Measurements from ENCODE around the gene OS9.
"Not testable (repeated sequence)": the region's sequence is repeated elsewhere in the genome, so short reads cannot be mapped to it uniquely, and the experiment has no call there.

The OS9 gene, protein sequence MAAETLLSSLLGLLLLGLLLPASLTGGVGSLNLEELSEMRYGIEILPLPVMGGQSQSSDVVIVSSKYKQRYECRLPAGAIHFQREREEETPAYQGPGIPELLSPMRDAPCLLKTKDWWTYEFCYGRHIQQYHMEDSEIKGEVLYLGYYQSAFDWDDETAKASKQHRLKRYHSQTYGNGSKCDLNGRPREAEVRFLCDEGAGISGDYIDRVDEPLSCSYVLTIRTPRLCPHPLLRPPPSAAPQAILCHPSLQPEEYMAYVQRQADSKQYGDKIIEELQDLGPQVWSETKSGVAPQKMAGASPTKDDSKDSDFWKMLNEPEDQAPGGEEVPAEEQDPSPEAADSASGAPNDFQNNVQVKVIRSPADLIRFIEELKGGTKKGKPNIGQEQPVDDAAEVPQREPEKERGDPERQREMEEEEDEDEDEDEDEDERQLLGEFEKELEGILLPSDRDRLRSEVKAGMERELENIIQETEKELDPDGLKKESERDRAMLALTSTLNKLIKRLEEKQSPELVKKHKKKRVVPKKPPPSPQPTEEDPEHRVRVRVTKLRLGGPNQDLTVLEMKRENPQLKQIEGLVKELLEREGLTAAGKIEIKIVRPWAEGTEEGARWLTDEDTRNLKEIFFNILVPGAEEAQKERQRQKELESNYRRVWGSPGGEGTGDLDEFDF

DNA sequence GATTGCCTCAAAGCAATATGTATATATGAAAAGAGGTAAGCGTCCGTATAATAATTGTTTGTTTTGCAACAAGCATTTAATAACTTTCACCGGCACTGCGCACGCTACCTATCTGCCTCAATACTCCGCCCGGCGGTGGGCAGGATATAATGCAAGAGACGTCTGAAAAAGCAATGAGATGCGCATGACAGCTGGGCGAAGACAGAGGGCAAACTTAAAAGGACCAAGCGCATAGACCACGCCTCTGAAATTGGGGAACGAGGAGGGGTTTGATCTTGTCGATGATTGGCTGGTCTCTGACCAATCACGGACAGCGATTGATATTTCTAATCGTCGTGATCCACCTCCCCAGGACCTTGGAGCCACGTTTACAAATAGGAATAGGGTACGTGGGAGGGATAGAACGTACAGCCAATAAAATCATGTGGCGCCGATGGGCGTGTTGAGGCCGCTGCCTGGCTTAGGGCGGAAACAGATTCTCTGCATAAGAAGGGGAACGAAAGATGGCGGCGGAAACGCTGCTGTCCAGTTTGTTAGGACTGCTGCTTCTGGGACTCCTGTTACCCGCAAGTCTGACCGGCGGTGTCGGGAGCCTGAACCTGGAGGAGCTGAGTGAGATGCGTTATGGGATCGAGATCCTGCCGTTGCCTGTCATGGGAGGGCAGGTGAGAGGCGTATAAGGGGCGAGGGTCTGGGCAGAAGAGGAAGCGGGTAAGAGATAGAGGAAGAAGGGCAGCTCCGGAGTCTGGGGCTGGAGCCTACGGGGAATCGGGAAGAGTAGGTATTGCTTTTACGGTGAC is at the start of gene OS9:
Gene OS9, plus strand, starts transcription at position 474 of the 800 bp plus-strand sequence. Its CDS starts 30 bp downstream, at position 504.
- peak; percentile 100 for DNase-seq (ENCODE audit: low spot score)

DNA sequence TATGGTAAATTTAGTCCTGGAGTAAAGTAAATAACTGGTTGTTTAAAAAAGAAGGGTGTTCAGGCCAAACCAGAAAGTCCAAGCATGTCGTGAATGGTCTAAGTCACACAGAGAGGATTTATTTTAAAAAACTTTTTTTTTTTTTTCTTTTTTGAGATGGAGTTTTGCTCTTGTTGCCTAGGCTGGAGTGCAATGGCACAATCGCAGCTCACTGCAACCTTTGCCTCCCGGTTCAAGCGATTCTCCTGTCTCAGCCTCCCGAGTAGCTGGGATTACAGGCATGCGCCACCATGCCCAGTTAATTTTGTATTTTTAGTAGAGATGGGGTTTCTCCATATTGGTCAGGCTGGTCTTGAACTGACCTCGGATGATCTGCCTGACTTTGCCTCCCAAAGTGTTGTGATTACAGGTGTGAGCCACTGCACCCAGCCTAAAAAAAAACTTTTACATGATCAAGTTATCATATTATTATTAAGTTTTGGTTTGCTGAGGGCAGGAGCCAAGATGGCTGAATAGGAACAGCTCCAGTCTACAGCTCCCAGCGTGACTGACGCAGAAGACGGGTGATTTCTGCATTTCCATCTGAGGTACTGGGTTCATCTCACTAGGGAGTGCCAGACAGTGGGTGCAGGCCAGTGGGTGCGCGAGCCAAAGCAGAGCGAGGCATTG is 47.8 kb upstream of the OS9 start:
- DNase-seq (ENCODE audit: low spot score) = peak; percentile 43

DNA sequence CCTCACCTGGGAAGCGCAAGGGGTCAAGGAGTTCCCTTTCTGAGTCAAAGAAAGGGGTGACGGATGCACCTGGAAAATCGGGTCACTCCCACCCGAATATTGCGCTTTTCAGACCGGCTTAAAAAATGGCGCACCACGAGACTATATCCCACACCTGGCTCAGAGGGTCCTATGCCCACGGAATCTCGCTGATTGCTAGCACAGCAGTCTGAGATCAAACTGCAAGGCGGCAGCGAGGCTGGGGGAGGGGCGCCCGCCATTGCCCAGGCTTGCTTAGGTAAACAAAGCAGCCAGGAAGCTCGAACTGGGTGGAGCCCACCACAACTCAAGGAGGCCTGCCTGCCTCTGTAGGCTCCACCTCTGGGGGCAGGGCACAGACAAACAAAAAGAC is 47.3 kb upstream of the OS9 start:
- not testable (repeated sequence) for DNase-seq (ENCODE audit: low spot score)

DNA sequence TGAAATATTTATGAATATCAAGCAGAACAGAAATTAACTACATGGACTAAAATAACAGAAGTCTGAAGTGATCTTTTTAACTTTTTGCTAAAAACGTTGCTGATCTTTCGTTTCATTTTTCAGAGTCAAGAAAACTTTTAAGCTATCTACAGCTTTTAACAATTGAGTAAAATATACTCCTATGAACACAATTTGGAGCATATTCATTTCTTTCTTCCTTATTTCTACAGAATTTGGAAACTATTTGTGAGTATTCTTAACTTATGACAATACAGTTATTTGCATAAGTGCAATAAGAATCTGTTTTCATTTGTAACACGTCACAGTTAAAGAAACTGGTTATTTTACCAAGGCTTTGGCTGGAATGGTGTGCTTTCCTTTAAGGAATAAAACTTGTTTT is 39.9 kb upstream of the OS9 start:
- DNase-seq (ENCODE audit: low spot score) = no peak

DNA sequence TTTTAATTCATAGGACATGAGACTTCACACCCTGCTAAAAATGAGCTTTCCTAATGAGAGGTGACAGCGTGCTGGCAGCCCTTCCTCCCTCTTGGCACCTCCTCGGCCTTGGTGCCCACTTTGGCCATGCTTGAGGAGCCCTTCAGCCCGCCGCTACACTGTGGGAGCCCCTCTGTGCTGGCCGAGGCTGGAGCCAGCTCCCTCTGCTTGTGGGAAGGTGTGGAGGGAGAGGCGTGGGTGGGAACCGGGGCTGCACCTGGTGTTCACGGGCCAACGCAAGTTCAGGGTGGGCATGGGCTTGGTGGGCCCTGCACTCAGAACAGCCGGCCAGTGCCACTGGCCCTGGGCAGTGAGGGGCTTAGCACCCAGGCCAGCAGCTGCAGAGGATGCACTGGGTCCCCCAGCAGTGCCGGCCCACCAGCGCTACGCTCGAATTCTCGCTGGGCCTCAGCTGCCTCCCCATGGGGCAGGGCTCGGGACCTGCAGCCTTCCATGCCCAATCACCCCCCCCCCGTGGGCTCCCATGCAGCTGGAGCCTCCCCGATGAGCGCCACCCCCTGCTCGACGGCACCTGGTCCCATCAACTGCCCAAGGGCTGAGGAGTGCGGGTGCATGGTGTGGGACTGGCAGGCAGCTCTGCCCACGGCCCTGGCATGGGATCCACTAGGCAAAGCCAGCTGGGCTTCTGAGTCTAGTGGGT is 38.2 kb upstream of the OS9 start:
- no peak for DNase-seq (ENCODE audit: low spot score)

DNA sequence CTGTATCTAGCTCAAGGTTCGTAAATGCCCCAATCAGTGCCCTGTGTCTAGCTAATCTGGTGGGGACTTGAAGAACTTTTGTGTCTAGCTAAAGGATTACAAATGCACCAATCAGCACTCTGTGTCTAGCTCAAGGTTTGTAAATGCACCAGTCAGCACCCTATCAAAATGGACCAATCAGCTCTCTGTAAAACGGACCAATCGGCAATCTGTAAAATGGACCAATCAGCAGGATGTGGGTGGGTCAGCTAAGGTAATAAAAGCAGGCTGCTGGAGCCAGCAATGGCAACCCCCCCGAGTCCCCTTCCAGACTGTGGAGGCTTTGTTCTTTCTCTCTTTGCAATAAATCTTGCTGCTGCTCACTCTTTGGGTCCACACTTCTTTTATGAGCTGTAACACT is 37.5 kb upstream of the OS9 start:
- DNase-seq (ENCODE audit: low spot score) = not testable (repeated sequence)

DNA sequence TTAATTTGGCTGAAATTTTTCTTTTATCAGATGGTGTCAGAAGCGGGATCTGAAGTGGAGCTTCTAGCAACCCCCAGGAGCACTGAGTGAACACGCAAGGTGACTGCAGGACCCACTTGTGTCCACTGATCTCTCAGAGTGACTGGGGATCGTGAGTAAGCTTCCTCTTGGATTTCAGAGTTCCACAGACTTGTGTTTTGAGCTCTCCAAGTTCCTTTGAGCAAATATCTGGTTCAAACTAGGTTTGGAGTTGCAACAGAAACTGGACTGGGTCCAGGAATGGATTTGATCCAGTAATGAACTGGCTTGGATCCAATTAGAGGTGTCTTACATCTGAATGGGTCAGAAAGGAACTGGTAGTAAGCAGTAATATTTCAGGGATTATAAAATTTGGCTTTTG is 36.2 kb upstream of the OS9 start:
- no peak for DNase-seq (ENCODE audit: low spot score)

DNA sequence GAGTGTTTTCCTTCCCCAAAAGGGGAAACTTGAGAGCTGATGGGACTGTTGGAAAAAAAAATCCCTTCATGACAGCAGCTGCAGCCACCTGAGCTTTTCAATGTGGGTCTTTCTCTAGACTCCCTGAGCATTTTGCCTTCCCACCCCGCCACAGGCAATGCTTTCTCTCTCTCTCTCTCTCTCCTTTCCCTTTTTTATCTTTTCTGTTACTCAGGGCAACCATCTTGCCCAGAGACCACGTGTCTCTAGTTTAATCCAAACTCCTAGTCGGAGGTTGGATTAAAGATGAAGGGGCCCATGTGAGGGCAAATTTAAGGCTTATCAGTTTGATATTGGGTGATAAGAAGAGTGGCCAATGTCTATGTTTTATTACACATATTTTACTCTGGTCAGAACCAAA is 35.0 kb upstream of the OS9 start:
- DNase-seq (ENCODE audit: low spot score) = no peak

DNA sequence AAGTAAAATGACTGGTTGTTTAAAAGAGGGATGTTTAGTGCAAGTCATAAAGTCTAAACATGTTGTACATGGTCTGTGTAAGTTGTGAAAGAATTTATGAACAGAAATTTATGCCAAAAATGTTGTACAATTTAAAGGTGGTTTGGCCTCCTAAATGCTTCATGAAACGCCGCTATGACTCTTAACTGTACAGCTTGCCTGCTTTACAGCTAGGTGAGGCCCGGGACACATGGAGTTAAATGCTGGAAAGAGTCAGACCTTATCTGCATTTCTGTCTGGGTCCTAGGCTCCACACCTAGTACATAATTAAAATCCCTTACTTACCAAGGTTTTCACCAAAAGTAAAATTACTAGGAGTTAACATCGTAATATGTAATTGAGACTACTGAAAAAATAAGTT is 32.6 kb upstream of the OS9 start:
- no peak for DNase-seq (ENCODE audit: low spot score)

DNA sequence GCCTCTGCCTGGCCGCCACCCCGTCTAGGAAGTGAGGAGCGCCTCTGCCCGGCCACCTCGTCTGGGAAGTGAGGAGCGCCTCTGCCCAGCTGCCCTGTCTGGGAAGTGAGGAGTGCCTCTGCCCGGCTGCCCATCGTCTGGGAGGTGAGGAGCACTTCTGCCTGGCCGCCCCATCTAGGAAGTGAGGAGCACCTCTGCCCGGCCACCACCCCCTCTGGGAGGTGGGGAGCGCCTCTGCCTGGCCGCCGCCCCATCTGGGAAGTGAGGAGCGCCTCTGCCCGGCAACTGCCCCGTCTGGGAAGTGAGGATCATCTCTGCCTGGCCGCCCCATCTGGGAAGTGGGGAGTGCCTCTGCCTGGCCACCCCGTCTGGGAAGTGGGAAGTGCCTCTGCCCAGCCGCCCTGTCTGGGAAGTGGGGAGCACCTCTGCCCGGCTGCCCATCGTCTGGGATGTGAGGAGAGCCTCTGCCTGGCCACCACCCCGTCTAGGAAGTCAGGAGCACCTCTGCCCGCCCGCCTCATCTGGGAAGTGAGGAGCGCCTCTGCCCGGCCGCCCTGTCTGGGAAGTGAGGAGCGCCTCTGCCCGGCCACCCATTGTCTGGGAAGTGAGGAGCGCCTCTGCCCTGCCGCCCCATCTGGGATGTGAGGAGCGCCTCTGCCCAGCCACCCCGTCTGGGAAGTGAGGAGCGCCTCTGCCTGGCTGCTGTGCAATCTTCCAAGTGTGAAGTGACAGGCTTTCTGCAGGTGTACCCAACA is 28.7 kb upstream of the OS9 start:
- not testable (repeated sequence) for DNase-seq (ENCODE audit: low spot score)

DNA sequence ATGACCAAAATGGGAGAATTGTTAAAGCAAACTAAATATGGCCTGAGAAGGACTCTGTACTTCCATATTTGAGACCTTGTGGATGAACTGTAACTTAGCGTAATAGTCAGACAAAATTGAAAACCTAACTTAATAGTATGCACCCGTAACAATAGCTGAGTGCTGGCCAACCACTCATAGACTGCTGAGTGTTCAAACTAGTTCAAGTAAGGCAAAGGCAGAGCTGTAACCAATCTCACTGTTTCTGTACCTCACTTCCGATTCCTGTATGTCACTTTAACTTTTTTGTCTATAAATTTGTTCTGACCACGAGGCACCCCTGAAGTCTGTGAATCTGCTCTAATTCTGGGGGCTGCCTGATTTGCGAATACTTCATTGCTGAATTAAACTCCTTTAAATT is 27.0 kb upstream of the OS9 start:
- DNase-seq (ENCODE audit: low spot score) = no peak

DNA sequence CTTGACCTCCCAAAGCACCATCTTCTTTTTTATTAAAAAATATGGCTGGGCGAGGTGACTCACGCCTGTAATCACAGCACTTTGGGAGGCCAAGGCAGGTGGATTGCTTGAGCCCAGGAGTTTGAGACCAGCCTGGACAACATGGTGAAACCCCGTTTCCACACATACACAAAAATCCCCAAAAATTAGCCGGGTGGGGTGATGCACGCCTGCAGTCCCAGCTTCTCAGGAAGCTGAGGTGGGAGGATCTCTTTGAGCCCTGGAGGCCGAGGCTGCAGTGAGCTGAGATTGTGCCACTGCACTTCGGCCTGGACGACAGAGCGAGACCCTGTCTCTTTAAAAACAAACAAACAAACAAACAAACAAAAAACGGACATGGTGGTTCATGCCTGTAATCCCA is 24.2 kb upstream of the OS9 start:
- DNase-seq (ENCODE audit: low spot score) = not testable (repeated sequence)

DNA sequence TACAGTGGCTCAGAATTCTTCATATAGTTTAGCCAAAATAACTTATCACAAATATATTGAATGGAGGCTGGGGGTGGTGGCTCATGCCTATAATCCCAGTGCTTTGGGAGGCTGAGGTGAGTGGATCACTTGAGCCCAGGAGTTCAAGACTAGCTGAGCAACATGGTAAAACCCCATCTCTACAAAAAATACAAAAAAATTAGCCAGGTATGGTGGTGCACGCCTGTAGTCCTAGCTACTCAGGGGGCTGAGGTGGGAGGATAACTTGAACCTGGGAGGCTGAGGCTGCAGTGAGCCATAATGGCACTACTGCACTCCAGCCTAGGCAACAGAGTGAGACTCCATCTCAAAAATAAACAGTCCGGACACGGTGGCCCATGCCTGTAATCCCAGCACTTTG is 22.1 kb upstream of the OS9 start:
- DNase-seq (ENCODE audit: low spot score) = not testable (repeated sequence)

DNA sequence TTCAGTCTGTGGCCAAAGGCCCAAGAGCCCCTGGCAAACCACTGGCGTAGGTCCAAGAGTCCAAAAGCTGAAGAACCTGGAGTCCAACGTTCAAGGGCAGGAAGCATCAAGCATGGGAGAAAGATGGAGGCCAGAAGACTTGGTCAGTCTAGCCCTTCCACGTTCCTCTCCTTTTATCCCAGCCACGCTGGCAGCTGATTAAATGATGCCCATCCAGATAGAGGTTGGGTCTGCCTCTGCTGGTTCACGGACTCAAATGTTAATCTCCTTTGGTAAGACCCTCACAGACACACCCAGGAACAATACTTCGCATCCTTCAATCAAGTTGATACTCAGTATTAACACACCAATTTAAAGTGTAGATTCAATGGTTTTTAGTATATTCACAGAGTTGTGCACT is 21.1 kb upstream of the OS9 start:
- DNase-seq (ENCODE audit: low spot score) = no peak

DNA sequence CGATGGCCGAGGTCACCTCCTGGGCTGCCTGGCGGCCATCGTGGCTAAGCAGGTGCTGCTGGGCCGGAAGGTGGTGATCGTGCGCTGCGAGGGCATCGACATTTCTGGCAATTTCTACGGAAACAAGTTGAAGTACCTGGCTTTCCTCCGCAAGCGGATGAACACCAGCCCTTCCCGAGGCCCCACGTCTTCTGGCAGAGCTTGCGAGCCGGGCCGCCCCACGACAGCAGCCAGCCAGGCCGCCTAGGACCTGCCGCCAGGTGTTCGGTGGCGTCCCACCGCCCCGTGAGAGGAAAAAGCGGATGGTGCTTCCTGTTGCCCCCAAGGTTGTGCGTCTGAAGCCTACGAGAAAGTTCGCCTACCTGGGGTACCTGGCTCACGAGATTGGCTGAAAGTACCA is 19.2 kb upstream of the OS9 start:
- no peak for DNase-seq (ENCODE audit: low spot score)

DNA sequence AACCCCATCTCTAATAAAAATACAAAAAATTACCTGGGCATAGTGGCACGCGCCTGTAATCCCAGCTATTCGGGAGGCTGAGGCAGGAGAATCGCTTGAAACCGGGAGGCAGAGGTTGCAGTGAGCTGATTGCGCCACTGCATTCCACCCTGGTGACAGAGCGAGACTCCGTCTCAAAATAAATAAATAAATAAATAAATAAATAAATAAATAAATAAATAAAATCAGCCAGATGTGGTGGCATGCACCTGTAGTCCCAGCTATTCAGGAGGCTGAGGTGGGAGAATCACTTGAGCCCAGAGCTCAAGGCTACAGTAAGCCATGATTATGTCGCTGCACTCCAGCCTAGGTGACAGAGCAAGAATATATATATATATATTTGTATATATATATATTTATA is 16.0 kb upstream of the OS9 start:
- DNase-seq (ENCODE audit: low spot score) = not testable (repeated sequence)

DNA sequence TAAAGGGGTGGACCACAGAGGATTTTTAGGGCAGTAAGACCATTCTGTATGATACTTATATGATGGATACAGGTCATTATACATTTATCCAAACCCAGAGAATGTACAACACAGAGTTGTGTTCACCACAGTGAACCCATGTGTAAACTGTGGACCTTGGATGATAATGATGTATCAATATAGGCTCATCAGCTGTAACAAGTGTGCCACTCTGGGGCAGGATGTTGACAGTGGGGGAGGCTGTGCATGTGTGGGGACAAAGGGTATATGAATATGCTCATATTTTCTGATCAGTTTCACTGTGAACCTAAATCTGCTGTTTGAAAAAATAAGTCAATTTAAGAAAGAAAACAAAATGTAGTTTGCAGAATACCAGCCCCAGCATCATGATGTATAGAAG is 14.2 kb upstream of the OS9 start:
- no peak for DNase-seq (ENCODE audit: low spot score)

DNA sequence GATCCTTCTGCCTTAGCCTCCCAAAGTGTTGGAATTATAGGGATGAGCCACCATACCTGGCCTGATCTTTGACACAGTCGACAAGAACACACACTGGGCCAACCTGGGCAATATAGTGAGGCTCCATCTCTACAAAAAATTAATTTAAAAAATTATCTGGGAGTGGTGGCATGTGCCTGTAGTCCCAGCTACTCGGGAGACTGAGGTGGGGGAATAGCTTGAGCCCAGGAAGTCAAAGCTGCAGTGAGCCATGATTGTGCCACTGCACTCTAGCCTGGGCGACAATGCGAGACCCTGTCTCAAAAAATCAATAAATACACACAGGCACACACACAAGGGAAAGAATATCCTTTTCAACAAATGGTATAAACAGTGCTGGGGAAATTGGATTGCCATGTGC is 6.1 kb upstream of the OS9 start:
- no peak for DNase-seq (ENCODE audit: low spot score)

DNA sequence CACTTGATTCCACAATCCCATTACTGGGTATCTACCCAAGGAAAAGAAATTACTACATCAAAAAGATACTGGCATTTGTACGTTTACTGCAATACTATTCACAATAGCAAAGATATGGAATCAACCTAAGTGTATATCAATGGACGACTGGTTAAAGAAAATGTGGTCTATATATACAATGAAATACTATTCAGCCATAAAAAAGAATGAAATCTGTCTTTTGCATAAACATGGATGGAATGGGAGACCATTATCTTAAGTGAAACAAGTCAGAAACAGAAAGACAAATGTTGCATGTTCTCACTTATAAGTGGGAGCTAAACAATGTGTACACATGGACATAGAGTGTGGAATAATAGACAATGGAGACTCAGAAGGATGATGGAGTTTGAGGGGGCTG is 5.0 kb upstream of the OS9 start:
- DNase-seq (ENCODE audit: low spot score) = no peak

DNA sequence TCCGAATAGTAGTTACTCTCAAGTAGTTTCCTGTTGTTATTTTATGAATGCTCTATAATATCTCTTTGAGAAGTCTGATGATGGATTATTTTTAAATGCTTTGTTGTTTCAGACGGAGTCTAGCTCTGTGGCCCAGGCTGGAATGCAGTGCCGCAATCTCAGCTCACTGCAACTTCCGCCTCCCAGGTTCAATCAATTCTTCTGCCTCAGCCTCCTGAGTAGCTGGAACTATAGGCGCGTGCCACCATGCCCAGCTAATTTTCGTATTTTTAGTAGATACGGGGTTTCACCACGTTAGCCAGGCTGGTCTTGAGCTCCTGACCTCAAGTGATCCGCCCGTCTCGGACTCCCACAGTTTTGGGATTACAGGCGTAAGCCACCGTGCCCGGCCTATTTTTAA is 1.4 kb upstream of the OS9 start:
- no peak for DNase-seq (ENCODE audit: low spot score)

DNA sequence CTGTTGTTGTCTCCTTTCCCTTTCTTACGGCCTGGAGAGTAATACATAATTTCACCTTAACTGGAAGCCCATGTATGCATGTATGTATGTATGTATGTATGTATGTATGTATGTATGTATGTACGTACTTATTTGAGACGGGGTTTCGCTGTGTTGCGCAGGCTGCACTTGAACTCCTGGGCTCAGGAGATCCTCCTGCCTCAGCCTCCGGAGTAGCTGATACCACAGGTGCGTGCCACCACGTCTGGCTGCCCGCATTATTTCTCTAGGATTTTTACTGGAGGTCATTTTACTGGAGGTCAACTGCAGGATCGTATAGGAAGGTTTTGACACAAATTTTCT is 644 bp upstream of the OS9 start:
- DNase-seq (ENCODE audit: low spot score) = no peak

All from RKO (cell line).